HG03025 (cell line): ENCODE data around the gene SAMD14.

ENCODE experiments used
- ATAC-seq: cut with Tn5 transposase; IDR thresholded peaks from one replicate; pipeline ENCODE4 v1.9.1; 2021; ENCODE audit warnings: mild to moderate bottlenecking, moderate library complexity; ENCODE audit not compliant: unreplicated experiment, low FRiP score

Gene SAMD14

DNA sequence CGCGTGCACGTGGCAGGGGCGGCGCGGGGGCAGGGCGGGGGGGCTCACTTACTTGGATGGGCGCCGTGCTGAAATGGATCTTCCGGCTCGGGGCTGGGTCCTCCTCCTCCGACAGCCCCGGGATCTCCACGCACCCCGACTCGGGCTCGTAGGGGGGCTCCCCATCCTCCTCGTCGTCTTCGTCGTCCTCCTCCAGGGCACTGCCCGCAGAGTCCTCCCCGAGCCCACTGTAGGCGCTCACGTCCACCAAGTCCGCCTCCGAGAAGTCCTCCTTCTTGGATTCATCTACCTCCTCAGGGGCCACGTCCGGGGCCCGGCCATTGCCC, 19.1 kb upstream of the SAMD14 start:
- ATAC-seq: no peak

- ATAC-seq: peak; percentile 24
Measured at GRCh38 chr17:50148226-50149090, 18.5 kb upstream of the SAMD14 start.

DNA sequence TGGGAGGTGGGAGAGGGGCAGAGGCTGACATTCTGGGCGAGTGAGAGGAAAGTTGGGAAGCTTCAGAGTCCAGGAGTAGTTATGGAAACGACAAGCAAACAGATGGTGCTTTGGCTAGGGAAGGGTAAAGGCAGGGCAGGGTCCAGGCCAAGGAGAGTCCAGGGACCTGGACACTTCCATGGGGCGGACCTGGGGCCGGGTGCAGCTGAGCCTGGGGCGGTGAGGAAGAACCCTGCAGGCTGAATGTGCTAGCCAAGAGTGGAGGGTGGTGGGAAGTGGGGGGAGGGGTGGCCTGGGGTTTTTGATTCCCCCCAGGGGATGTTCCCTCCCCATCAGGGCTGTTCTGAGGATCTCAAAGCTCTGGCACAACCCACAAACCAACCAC, 17.9 kb upstream of the SAMD14 start:
- no peak for ATAC-seq

GRCh38 chr17:50146927-50147665, 17.1 kb upstream of the SAMD14 start:
- ATAC-seq: no peak

- no peak for ATAC-seq
Measured at GRCh38 chr17:50146230-50146926, 16.4 kb upstream of the SAMD14 start.

GRCh38 chr17:50145532-50146229, 15.7 kb upstream of the SAMD14 start:
- no peak for ATAC-seq

DNA sequence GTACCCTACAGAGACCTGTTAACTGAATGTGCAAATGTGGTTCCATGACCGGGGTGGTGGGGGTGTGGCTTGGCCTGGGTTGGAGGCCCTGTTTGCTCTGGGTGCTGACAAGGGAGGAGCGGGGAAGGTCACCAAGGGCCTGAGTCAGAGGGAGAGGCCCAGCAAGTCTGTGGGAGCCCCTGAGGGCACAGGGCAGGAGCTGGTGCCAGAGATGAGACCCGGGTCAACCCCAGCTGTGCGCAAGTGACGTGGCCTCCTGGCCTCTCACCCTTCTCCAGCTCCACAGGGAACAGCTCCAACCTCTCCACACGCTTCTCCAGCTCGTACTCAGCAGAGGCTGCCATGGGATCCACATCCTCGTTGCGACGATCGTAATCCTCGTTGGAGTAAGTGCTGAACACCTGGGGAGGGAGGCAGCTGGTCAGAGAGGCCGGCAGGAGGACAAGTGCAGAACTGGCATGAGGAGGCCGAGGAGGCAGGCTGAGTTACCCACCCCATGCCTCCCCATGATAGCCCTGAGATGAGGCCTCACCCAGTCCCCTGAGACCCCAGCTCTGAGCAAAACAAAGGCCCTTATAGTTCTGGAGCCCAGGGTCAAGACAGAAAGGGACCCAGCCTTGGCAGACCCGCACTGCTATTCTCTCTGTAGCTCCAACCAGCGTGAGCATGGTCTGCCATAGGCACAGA, 15.0 kb upstream of the SAMD14 start:
- ATAC-seq: no peak

DNA sequence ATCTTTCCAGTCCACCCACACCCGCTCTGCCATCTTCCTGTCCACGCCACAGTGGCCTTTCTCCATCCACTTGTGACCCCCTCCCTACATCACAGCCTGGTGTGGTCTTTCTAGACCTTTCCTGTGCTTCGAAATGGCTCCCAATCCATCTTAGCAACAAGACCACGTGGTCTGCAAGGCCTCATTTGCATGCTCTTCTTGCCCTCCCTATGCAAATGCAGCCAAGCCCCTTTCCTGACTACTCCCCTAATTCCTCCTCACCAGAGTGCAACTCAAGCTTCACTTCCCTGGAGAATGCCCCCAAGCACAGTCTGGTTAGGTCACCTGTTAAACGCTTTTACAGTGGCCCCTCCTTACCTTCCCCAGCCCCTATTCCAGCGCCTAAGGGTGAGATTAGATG, 14.4 kb upstream of the SAMD14 start:
- ATAC-seq: no peak

DNA sequence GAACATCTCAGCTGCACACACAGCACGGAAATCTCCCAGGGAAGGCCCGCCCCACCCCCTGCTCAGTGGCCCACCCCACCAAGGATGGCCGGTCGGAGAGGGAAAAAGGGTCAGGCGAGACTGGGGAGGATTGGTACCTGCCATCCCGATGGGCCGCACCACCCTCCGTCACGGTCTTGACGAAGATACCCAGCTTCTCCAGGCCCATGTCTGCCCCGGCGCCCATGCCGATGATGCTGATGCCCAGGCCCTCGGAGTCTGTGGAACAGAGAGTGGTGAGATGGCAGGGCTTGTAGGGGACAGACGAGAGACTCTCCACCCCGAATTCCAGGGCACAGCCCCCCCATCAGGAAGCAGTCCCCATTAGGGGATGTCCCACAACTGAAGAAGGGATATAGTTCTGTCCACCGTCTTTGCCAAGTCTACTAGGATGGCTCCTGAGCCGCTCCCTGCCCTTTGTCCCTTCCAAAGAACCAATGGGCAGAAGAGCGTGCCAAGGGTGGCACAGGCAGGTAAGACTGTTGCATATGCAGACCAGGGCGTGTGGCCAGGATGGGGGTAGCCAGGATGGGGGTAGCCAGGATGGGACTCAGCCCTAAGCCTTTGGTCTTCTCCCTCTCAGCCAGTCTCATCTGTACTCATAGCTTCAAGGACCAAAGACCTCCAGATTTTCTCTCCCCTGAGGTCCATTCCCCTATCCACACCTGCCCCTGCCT, 13.7 kb upstream of the SAMD14 start:
- no peak for ATAC-seq

DNA sequence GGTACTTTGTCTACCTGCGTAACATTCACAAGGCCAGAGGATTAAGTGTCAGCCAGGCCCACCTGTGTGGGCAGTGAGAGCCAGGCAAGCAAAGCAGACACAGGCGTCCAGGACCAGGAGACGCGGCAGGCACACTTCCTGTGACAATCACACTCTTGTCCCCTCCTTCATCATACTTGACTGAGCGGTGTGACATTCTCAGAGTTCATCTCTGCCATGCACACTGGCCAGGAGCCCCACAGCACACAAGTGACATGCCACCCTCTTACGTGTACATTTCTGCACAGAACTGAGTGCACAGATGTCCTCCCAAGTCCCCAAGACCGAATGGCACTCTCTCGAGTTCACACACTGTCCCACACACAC, 11.8 kb upstream of the SAMD14 start:
- no peak for ATAC-seq

GRCh38 chr17:50141026-50141744, 11.2 kb upstream of the SAMD14 start:
- ATAC-seq: no peak

- no peak for ATAC-seq
Measured at GRCh38 chr17:50139950-50140885, 10.3 kb upstream of the SAMD14 start.

GRCh38 chr17:50139185-50139783, 9.3 kb upstream of the SAMD14 start:
- no peak for ATAC-seq

GRCh38 chr17:50137042-50137441, 7.1 kb upstream of the SAMD14 start:
- ATAC-seq: no peak

DNA sequence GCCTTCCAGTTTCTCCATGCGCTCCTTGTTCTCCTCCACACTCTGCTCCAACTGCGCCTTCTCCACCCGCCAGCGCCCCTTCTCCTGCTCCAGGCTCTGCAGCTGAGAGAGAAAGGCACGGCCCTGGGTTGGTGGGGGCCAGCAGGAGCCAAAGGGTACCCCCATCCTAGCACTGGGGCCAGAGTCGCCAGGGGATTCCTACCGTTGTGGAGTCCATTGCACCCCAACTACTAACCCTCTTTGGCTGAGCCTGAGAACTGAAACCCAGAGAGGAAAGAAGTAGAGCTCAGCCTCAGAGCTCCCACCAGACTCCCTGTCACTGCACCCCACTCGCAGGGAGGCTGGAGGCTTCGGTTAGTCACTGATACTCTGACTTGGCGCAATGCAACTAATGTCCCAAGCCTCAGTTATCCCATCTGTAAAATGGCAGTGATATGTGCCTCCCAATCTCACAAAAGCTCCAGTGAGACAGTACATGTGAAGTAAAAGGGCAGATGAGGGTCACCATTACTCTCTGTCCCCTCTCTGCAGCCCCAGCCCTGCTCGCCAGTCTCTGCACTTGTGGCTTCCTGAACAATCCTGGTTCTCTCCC, 6.2 kb upstream of the SAMD14 start:
- ATAC-seq: no peak

GRCh38 chr17:50135316-50136095, 5.5 kb upstream of the SAMD14 start:
- ATAC-seq: no peak
